AG04449 (cell line): ENCODE data around the gene TCAP.

Experiments
- CTCF ChIA-PET: fragments of 350-600 bp; formaldehyde crosslinking; extraction: SDS; loops from one replicate; lab custom pipeline; 2021; ENCODE audit warnings: antibody characterized with exemption; lab: Yijun Ruan, JAX
- POLR2A ChIA-PET: fragments of 400-600, 350-600 bp; formaldehyde crosslinking; extraction: SDS; loops from one replicate; lab custom pipeline; 2020; ENCODE audit warnings: antibody characterized with exemption, inconsistent platforms; lab: Yijun Ruan, JAX
- DNase-seq: peaks from one replicate; pipeline ENCODE4 v3.0.0-alpha.2; 2010; ENCODE audit warnings: low read depth, low spot score
- H3K4me3 ChIP-seq: 2 replicates; pipeline ENCODE4 v1.5.1; 2011; ENCODE audit warnings: low read depth, mild to moderate bottlenecking, control low read depth, low read length
- CTCF ChIP-seq: IDR thresholded peaks from one replicate; pipeline ENCODE4 v1.5.1; 2011; ENCODE audit warnings: mild to moderate bottlenecking, moderate library complexity, low read length, control low read depth, inconsistent platforms; ENCODE audit not compliant: insufficient read depth; ENCODE audit errors: missing control alignments

TCAP gene

DNA sequence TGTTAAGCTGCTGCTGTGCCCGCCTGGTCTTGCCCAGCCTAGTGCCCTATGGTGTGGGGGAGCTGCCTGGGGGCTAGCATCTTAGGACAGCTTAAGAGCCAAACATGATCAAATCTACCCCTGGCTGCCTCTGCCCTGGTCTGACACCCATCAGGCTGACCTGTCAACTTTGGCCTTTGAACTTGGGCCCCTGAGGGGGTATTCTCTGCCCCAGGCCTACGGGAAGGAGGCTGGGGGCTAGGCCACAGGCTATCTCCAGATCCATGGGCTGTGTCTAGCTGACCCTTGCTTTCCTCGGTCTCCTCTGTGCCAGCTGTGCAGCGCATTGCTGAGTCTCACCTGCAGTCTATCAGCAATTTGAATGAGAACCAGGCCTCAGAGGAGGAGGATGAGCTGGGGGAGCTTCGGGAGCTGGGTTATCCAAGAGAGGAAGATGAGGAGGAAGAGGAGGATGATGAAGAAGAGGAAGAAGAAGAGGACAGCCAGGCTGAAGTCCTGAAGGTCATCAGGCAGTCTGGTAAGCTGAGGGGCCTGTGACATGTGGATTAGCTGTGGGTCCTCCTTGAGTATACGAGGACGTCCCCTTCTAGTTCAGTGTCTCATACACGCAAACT, 31.5 kb upstream of the TCAP start:
- no peak for DNase-seq
- ChIA-PET POLR2A (no interaction called here), CTCF (interaction anchor here (0.9 to 28.8 kb wide), 5 partner anchors 7 to 78 kb away, joined by 4 to 822 read pairs (median 781); partner anchors contain the start of genes PPP1R1B and STARD3)
- no peak for TF ChIP-seq CTCF
- no peak overlapping the region for H3K4me3 ChIP-seq

GRCh38 chr17:39634384-39634871, 30.7 kb upstream of the TCAP start:
- ChIA-PET CTCF (interaction anchor here (0.6 to 28.8 kb wide), 16 partner anchors 7 to 470 kb away, joined by 3 to 822 read pairs (median 4); partner anchors contain the start of genes PPP1R1B and STARD3), POLR2A (no interaction called here)
- H3K4me3 ChIP-seq: no peak overlapping the region
- peak; percentile 35 for TF ChIP-seq CTCF
- DNase-seq: no peak

GRCh38 chr17:39635614-39636176, 29.5 kb upstream of the TCAP start:
- no peak overlapping the region for H3K4me3 ChIP-seq
- no peak for TF ChIP-seq CTCF
- DNase-seq: no peak
- POLR2A ChIA-PET: no interaction called here
- CTCF ChIA-PET: interaction anchor here (0.6 to 28.8 kb wide), 8 partner anchors 5 to 101 kb away, joined by 3 to 822 read pairs (median 6); partner anchors contain the start of genes PPP1R1B and STARD3

DNA sequence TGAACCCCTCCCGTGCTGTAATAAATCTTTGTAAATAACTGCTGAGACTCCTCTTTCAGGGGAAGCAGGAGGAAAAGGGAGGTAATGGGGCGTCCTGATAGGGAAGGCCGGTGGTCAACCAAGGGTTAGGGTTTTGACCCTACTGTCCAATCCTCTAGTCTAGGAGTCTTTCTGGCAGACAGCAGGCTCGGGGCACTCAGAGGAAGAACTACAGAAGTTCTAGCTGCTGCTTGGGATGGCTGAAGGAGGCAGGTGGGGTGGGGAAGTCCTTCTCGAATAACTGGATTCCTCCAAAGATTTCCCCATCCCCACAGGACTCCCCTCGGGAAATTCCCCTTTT, 28.6 kb upstream of the TCAP start:
- TF ChIP-seq CTCF: no peak
- CTCF ChIA-PET: interaction anchor here (1.0 to 28.8 kb wide), 3 partner anchors 12 to 18 kb away, joined by 3 to 822 read pairs (median 4); partner anchors contain the start of gene PPP1R1B
- peak overlapping the region; percentile 93 for H3K4me3 ChIP-seq
- no peak for DNase-seq
- POLR2A ChIA-PET: interaction anchor here (0.5 kb wide), 1 partner anchor 93 kb away, joined by 3 read pairs; no protein-coding TSS in a partner anchor

- peak within 1 kb of the TSS; percentile 93 for H3K4me3 ChIP-seq
- CTCF ChIA-PET: interaction anchor here (0.9 to 28.8 kb wide), 9 partner anchors 11 to 93 kb away, joined by 3 to 822 read pairs (median 3); partner anchors contain the start of genes MIEN1 and PPP1R1B
- DNase-seq: peak; percentile 33
- TF ChIP-seq CTCF: peak; percentile 29
- POLR2A ChIA-PET: interaction anchor here (0.7 kb wide), 1 partner anchor 63 kb away, joined by 4 read pairs; the partner anchor contains the start of gene ERBB2
Observed at GRCh38 chr17:39636927-39637736, 28.0 kb upstream of the TCAP start, which contains the start of gene STARD3. TSS of gene STARD3 (plus strand) at chr17:39637144. CDS start at chr17:39653532, 16,388 bp downstream.
